Heart right ventricle (tissue), 16 donors: Measurements from ENCODE around the gene SPINK2. TPM values are rescaled to one million over a fixed set of nuclear protein-coding genes. Genes with fewer than 3 reads are reported as not detected.
A peak's percentile ranks its signal among the peaks of the same experiment; 100 is the strongest.

Experiments
- ATAC-seq, 8 donors: fragments of 200-7000 bp; cut with Tn5 transposase; one replicate each; pipeline ENCODE4 v1.9.1; 2020; ENCODE audit warnings: mild to moderate bottlenecking in 8 of 8, moderate library complexity in 8 of 8, moderate number of reproducible peaks in 1 of 8
- DNase-seq, 2 donors: peaks; one replicate each; pipeline ENCODE4 v3.0.0-alpha.2; 2020
- H3K27ac ChIP-seq, 10 donors: fragments of 200-600 bp; sonication (generic) in 2 of 10; one replicate each; pipeline versions ENCODE4 v1.5.0 to v1.8.0; 2020 to 2022; ENCODE audit warnings: mild to moderate bottlenecking in 3 of 10
- H3K27me3 ChIP-seq, 7 donors: fragments of 200-600 bp; one replicate each; pipeline ENCODE4 v1.8.0; 2021 to 2022; ENCODE audit warnings: mild to moderate bottlenecking in 2 of 7
- H3K36me3 ChIP-seq, 9 donors: fragments of 200-600 bp; sonication (generic) in 1 of 9; one replicate each; pipeline versions ENCODE4 v1.5.0 to v1.8.0; 2020 to 2022; ENCODE audit warnings: mild to moderate bottlenecking in 2 of 9
- H3K4me1 ChIP-seq, 9 donors: fragments of 200-600 bp; sonication (generic) in 1 of 9; one replicate each; pipeline versions ENCODE4 v1.5.0 to v1.8.0; 2020 to 2022; ENCODE audit warnings: mild to moderate bottlenecking in 4 of 9
- H3K4me3 ChIP-seq, 10 donors: fragments of 200-600 bp; sonication (generic) in 2 of 10; one replicate each; pipeline versions ENCODE4 v1.5.0 to v1.8.0; 2020 to 2022; ENCODE audit warnings: mild to moderate bottlenecking in 7 of 10, moderate library complexity in 2 of 10
- H3K9me3 ChIP-seq, 11 donors: fragments of 200-600 bp in 10 of 11; sonication (generic) in 2 of 11; one replicate each; pipeline versions ENCODE4 v1.5.0 to v1.8.0; 2013 to 2022; ENCODE audit warnings: mild to moderate bottlenecking in 2 of 11, control low read depth in 1 of 11, moderate library complexity in 1 of 11
- WGBS, 2 donors: extraction: QIAGEN DNeasy Blood & Tissue Kit; methylation state at CpG; one replicate each; pipeline ENCODE4 v1.1.7; 2013; ENCODE audit warnings: inconsistent platforms in 1 of 2; 5-methylcytosine and 5-hydroxymethylcytosine counted together
- intact Hi-C, 10 donors: fragments of 100-400 bp; cut with DNase I; formaldehyde crosslinking; loops; one replicate each; pipeline versions ENCODE4 v1.11.1 to v1.14.2; 2022
- polyA plus RNA-seq, 2 donors: library from polyadenylated mRNA; stranded (reverse); fragments of 200-250 nt; gene quantifications; one replicate each; pipeline ENCODE4 v1.2.3, GENCODE V29; 2013
- total RNA-seq, 10 donors: library from RNA; stranded (reverse); fragmentation: NEBNext Ultra II Directional in 3 of 10; extraction: Animal tissue kit (Norgen Biotek cat#: 25700) in 3 of 10; gene quantifications; one replicate each; pipeline versions ENCODE4 v1.2.1 to v1.2.4, GENCODE V29; 2021 to 2023
- TF ChIP-seq, protein P1 (sequence below), 9 donors: fragments of 200-600 bp; sonication (generic) in 2 of 9; IDR thresholded peaks; one replicate each; pipeline versions ENCODE4 v1.5.0 to v1.8.0; 2021 to 2022; ENCODE audit warnings: antibody characterized with exemption in 9 of 9, mild to moderate bottlenecking in 5 of 9, moderate library complexity in 1 of 9
- donor health status: Arrhythmogenic right ventricular cardiomyopathy.
- donor health status: ischemic (EF 13 %, LVEDD 7.1; RV severe dilation, severe dysfunction).
- donor health status: healthy with polysubstance abuse.
- donor health status: DM: no; HTN: yes; CAD: no.
- donor health status: DM: no; HTN: no; CAD: no.
- donor health status: ischemic (EF 25% LVEDD 6.9; RV normal size, moderate dysfunction).
- donor health status: ischemic (EF 25% LVEDD 5.7; RV mildly dilated, moderate dysfunction).
- donor health status: healthy.
- donor health status: DM: yes; HTN: yes; CAD: no.
- donor health status: Ischemic cardiomyopathy.
- donor health status: ischemic (EF 35%, LVEDD 5.7; RV mildly dilated, moderate dysfunction).
- donor health status: nonischemic (EF 11% LVEDD 7.7; RV severe dilation, severe dysfunction).
- donor health status: DM: yes; HTN: yes; CAD: no.
- donor health status: PGD.
- donor health status: ischemic (EF 29% LVEDD 5.4; RV normal size, mild dysfunction).
- donor health status: nonischemic (EF 23%, LVEDD 6.1; RV moderate dilation, normal function).

Gene SPINK2
- total and polyA plus RNA-seq, 12 donors: 0.64 to 0.74 TPM; not detected in 10

DNA sequence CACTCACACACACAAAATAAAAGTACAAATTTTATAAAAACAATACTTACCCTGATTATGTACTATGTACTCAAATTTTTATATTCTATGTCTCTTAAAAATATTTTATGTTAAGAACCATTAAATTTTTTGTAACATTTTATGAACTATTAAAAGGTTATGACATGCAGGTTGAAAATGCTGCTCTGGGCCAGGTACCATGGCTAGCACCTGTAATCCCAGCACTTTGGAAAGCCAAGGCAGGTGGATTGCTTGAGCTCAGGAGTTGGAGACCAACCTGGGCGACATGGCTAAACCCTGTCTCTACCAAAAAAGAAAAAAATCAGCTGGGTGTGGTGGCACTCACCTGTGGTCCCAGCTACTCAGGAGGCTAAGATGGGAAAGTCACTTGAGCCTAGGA, 29.4 kb upstream of the SPINK2 start:
- DNase-seq (no peak), ATAC-seq (no peak)
- Histone ChIP-seq H3K4me3 (no peak overlapping the region), H3K27ac (no peak overlapping the region), H3K4me1 (no peaks in the 10 kb centered on the region), H3K9me3 (no peaks in the 10 kb centered on the region), H3K36me3 (no peaks in the 10 kb centered on the region), H3K27me3 (no peaks in the 10 kb centered on the region)
- intact Hi-C loops: no loop called here
- TF ChIP-seq, protein P1, sequence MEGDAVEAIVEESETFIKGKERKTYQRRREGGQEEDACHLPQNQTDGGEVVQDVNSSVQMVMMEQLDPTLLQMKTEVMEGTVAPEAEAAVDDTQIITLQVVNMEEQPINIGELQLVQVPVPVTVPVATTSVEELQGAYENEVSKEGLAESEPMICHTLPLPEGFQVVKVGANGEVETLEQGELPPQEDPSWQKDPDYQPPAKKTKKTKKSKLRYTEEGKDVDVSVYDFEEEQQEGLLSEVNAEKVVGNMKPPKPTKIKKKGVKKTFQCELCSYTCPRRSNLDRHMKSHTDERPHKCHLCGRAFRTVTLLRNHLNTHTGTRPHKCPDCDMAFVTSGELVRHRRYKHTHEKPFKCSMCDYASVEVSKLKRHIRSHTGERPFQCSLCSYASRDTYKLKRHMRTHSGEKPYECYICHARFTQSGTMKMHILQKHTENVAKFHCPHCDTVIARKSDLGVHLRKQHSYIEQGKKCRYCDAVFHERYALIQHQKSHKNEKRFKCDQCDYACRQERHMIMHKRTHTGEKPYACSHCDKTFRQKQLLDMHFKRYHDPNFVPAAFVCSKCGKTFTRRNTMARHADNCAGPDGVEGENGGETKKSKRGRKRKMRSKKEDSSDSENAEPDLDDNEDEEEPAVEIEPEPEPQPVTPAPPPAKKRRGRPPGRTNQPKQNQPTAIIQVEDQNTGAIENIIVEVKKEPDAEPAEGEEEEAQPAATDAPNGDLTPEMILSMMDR (IDR thresholded peaks at IDR 0.05): no peak
- WGBS, 2 donors: 0 to 33% methylated on average over 1 of the region's 1 CpG

DNA sequence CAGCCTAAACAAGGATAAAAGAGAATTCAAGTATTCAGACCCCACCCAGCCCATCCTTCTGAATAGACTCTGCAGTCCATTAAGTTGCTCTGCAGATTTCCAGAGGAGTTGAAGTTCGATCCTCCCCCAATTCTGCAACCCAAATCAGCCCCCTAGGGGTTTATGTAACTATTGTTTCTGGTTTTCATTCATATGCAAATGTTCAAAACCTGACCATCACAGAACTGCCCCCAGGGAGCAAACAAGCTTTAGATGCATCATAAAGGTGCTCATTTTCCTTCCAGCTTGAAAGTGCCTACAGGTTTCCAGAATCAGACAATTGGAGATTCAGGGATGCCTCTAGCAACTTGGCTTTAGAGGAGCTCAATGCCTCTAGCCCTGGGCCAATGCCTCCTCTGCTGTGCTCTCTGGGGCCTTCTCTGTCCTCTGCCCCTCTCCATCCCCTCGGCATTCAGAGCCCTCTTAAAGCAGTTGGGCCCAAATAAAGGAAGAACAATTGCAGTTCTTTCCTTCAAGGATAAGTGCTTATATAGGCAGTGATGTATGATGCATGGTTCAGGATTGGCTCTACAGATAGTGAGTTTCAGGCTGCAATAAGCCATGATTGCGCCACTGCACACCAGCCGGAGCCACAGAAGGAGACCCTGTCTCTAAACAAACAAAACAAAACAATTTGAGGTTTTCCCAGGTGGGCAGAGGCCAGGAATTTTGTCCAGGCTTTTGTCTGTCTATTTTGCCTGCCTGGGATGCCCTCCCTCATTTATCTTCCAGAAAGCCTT, 23.5 kb upstream of the SPINK2 start:
- no peaks in the 10 kb centered on the region for H3K36me3 ChIP-seq
- H3K9me3 ChIP-seq: no peaks in the 10 kb centered on the region
- intact Hi-C loops: no loop called here
- ATAC-seq (no peak), DNase-seq (no peak)
- H3K27ac ChIP-seq: no peak overlapping the region
- TF ChIP-seq, protein P1 (IDR thresholded peaks at IDR 0.05): no peak
- no peaks in the 10 kb centered on the region for H3K27me3 ChIP-seq
- 82 to 83% methylated on average over 4 of the region's 4 CpGs for WGBS, 2 donors
- H3K4me1 ChIP-seq: no peaks in the 10 kb centered on the region
- H3K4me3 ChIP-seq: no peak overlapping the region

DNA sequence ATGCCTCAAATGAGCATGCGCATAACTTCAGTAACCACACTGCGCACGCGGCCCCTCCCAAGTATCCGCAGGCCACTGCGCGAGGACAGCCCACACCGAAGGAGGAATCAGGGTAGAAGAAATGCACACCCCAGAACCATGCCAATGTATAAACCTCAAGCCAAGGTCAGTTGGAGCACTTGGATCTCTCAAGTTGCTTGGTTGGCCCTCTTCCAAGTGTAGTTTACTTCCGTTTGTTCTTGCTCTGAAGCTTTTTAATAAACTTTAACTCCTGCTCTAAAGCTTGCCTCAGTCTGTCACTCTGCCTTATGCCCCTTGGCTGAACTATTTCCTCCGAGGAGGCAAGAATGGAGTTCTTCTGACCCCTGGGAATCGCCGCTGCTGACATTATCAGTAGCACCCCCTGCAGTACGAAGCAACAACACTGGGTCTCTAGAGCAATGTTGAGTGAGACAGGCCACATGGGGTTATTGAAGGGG, 22.0 kb upstream of the SPINK2 start:
- TF ChIP-seq, protein P1 (IDR thresholded peaks at IDR 0.05): no peak
- no peak for DNase-seq
- Histone ChIP-seq H3K9me3 (no peaks in the 10 kb centered on the region), H3K27ac (no peak overlapping the region), H3K36me3 (no peaks in the 10 kb centered on the region), H3K4me3 (no peak overlapping the region), H3K27me3 (no peaks in the 10 kb centered on the region), H3K4me1 (no peaks in the 10 kb centered on the region)
- WGBS, 2 donors: 52 to 55% methylated on average over 13 of the region's 13 CpGs
- peak in 2 of 8 donors; percentile 16 to 21 for ATAC-seq
- intact Hi-C loops: no loop called here

DNA sequence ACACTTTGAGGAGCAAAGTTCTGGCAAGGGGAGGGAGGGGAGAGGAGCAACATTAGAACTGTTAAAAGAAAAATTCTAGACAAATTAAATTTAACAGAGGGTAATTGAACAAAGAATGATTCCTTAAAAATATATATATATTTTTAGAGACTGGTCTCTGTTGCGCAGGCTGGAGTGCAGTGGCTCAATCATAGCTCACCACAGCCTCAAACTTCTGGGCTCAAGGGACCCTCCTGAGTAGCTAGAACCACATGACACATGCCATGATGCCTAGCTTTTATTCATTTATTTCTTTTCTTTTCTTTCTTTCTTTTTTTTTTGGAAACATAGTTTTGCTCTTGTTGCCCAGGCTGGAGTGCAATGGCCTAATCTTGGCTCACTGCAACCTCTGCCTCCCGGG, 19.1 kb upstream of the SPINK2 start:
- 96 to 98% methylated on average over 2 of the region's 2 CpGs for WGBS, 2 donors
- Histone ChIP-seq H3K27ac (no peak overlapping the region), H3K27me3 (no peaks in the 10 kb centered on the region), H3K36me3 (no peaks in the 10 kb centered on the region), H3K4me3 (no peak overlapping the region), H3K4me1 (peaks cover 0 to 3% (median 0%) of the 10 kb centered on the region in 9 donors), H3K9me3 (no peaks in the 10 kb centered on the region)
- DNase-seq: no peak
- ATAC-seq: no peak
- intact Hi-C loops: no loop called here
- TF ChIP-seq, protein P1 (IDR thresholded peaks at IDR 0.05): no peak
